ENCODE measurements around the gene NTF3. TPM values are rescaled to one million over a fixed set of nuclear protein-coding genes. Genes with fewer than 3 reads are reported as not detected.

NTF3 gene
- total RNA-seq, 2 donors from 2014 or later: 1.0 to 1.2 TPM

GRCh38 chr12:5537771-5538170 is 105.9 kb downstream of the NTF3 start:
- WGBS: 79% methylated on average over 8 of the region's 8 CpGs
- Histone ChIP-seq H3K9me3 (no peaks in the 10 kb centered on the region), H3K27ac (no peak overlapping the region), H3K36me3 (no peaks in the 10 kb centered on the region), H3K4me1 (replicated peaks) (no peaks in the 10 kb centered on the region), H3K4me3 (no peak overlapping the region), H3K27me3 (replicated peaks; ENCODE audit: insufficient read depth) (no peaks in the 10 kb centered on the region)
- DNase-seq (ENCODE audit: low spot score): no peak
- TF ChIP-seq POLR2A (IDR thresholded peaks at IDR 0.05): no peak
- no peak for TF ChIP-seq POLR2AphosphoS5 (IDR thresholded peaks at IDR 0.05)
- TF ChIP-seq CTCF (IDR thresholded peaks at IDR 0.05): no peak
- intact Hi-C loops (cut with DNase I): no loop called here

Measured in prostate gland (tissue), 2 donors.